HFF-Myc (cell line): ENCODE results near the gene NWD2.
A peak's percentile ranks its signal among the peaks of the same experiment; 100 is the strongest.

Experiments
- DNase-seq: peaks from one replicate; pipeline ENCODE4 v3.0.0-alpha.2; 2011; ENCODE audit warnings: low read depth; ENCODE audit errors: extremely low read depth
- H3K4me3 ChIP-seq: replicated peaks from 2 replicates; pipeline ENCODE4 v1.5.1; 2011; ENCODE audit warnings: low read depth, mild to moderate bottlenecking, control low read depth, low read length
- TF ChIP-seq, protein P1 (sequence below): IDR thresholded peaks from 2 replicates; pipeline ENCODE4 v1.5.1; 2012; ENCODE audit warnings: mild to moderate bottlenecking, low read depth, low read length, control low read depth; ENCODE audit errors: missing control alignments

NWD2 gene

DNA sequence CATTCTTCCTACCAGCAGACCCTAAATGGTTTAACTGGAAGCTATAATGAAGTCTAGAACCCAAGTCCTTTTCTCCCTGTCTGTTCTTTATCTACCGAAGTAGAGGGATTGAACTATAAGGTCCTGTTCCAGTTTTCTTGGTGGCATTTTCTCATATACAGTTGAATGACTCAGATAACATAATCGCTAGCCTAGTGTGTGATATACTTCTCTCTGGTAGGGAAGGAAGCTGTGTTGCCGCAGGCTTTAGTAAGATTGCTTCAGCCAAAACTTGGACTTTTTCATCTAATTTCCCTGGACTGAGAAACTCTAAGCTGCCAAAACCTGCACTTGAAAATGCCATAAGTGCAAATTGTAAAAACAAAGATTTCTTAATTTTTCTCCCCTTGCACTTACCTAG is 123.4 kb downstream of the NWD2 start:
- TF ChIP-seq, protein P1, sequence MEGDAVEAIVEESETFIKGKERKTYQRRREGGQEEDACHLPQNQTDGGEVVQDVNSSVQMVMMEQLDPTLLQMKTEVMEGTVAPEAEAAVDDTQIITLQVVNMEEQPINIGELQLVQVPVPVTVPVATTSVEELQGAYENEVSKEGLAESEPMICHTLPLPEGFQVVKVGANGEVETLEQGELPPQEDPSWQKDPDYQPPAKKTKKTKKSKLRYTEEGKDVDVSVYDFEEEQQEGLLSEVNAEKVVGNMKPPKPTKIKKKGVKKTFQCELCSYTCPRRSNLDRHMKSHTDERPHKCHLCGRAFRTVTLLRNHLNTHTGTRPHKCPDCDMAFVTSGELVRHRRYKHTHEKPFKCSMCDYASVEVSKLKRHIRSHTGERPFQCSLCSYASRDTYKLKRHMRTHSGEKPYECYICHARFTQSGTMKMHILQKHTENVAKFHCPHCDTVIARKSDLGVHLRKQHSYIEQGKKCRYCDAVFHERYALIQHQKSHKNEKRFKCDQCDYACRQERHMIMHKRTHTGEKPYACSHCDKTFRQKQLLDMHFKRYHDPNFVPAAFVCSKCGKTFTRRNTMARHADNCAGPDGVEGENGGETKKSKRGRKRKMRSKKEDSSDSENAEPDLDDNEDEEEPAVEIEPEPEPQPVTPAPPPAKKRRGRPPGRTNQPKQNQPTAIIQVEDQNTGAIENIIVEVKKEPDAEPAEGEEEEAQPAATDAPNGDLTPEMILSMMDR = no peak
- H3K4me3 ChIP-seq = no peak overlapping the region
- no peak for DNase-seq

DNA sequence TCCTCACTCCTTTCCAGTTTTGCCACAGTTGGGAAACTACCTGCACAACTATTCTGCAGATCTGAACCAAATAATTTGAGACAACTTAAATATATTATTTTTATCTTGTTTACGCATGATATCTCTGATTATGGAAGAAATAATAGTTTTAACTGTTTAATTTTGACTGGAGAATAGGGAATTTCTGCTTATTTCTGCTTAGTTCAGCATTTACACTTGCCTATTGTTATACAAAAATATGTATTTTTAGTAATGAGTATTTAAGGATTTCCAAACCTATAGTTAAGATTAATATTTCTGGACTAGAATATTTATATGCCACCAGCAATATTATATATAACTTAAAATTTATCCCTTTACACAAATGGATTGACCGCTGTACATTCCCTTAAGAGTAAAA is 125.5 kb downstream of the NWD2 start:
- no peak overlapping the region for H3K4me3 ChIP-seq
- TF ChIP-seq, protein P1 = no peak
- no peak for DNase-seq

DNA sequence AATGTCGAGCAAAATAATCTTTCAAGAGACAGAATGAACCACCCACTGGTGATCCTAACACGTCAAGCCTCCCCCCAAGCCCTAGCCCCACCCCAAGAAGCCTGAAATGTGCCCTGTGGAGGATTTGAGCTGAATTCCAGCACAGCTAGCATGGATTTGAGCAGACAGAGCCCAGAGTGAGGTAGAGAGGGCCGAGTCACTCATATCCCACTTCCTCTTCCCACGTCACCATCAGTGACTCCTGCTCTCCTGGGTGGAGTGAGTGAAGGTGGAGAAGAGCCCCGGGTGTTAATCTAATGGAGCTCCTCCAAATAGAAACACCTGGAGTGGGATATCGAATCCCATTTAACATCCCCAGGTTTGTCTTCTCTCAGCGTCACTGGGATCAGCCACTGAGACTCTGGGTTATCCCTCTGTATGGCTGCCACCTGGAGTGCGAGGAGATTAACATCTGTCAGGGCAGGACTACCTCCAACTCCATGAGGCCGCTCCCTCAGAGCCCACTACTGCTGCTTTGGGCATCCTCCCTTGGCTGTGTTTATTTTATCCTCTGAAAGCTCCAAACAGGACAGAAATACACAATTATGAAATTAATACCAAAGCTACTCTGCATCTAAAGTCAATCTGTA is 136.6 kb downstream of the NWD2 start:
- no peak for DNase-seq
- no peak overlapping the region for H3K4me3 ChIP-seq
- TF ChIP-seq, protein P1 = no peak

GRCh38 chr4:37383579-37384229 is 139.2 kb downstream of the NWD2 start:
- TF ChIP-seq, protein P1 = peak; percentile 43
- no peak for DNase-seq
- H3K4me3 ChIP-seq = no peak overlapping the region

DNA sequence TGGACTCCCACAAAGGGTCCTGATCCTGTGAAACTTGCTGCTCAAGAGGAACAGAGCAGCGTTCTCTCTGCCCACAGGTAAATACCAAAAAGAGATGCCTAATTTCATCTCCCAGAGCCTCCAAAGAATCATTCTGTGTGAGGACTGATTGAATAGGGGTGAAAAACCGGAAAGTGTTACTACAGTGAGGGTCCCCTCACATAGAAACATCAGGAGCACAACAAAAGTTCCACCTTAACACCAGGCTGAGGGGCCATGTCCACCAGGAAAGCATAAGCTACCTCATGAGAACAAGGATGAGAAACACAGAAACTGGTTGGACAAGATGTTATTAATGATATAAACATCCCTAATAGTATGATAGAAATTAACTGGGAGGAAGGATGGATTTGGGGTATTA is 140.9 kb downstream of the NWD2 start:
- no peak for DNase-seq
- no peak overlapping the region for H3K4me3 ChIP-seq
- TF ChIP-seq, protein P1 = no peak

GRCh38 chr4:37388681-37389365 is 144.3 kb downstream of the NWD2 start:
- TF ChIP-seq, protein P1 = no peak
- no peak for DNase-seq
- H3K4me3 ChIP-seq = no peak overlapping the region
